Kidney epithelial cell (primary cell): ENCODE data around the gene EEF2KMT. TPM values are rescaled to one million over a fixed set of nuclear protein-coding genes. Genes with fewer than 3 reads are reported as not detected.

Experiments used
- DNase-seq: peaks from one replicate; pipeline ENCODE4 v3.0.0-alpha.2; 2010; ENCODE audit warnings: low read depth
- H3K27me3 ChIP-seq: 2 replicates; pipeline ENCODE4 v1.6.0; 2011; ENCODE audit warnings: low read length; ENCODE audit not compliant: control insufficient read depth, insufficient read depth
- H3K36me3 ChIP-seq: 2 replicates; pipeline ENCODE4 v1.5.1; 2011; ENCODE audit warnings: low read length; ENCODE audit not compliant: control insufficient read depth, insufficient read depth
- H3K4me3 ChIP-seq: 2 replicates; pipeline ENCODE4 v1.5.1; 2011; ENCODE audit warnings: low read depth, mild to moderate bottlenecking, control low read depth, low read length
- CTCF ChIP-seq: IDR thresholded peaks from 2 replicates; pipeline ENCODE4 v1.5.1; 2011; ENCODE audit warnings: mild to moderate bottlenecking, moderate library complexity, low read length, control low read depth, inconsistent platforms; ENCODE audit not compliant: insufficient read depth, poor library complexity, severe bottlenecking
- total RNA-seq: library from RNA; depleted of rRNA; stranded (reverse); fragments of >200 nt; gene quantifications from 2 replicates; pipeline ENCODE4 v1.2.3, GENCODE V29; 2015

The EEF2KMT gene
- total RNA-seq, 1 donor from 2014 or later: 16.8 TPM

- peaks cover 2% of the 10 kb centered on the region for H3K27me3 ChIP-seq
- no peak for TF ChIP-seq CTCF
- H3K36me3 ChIP-seq: no peaks in the 10 kb centered on the region
- peak overlapping the region; percentile 88 for H3K4me3 ChIP-seq
- no peak for DNase-seq
Measured at GRCh38 chr16:5071341-5071680, 26.3 kb downstream of the EEF2KMT start.

GRCh38 chr16:5070431-5071186 is 27.0 kb downstream of the EEF2KMT start:
- no peak for TF ChIP-seq CTCF
- DNase-seq: no peak
- no peaks in the 10 kb centered on the region for H3K36me3 ChIP-seq
- peaks cover 6% of the 10 kb centered on the region for H3K27me3 ChIP-seq
- no peak overlapping the region for H3K4me3 ChIP-seq

GRCh38 chr16:5069854-5070253 is 27.7 kb downstream of the EEF2KMT start:
- DNase-seq: no peak
- TF ChIP-seq CTCF: no peak
- Histone ChIP-seq H3K27me3 (peaks cover 9% of the 10 kb centered on the region), H3K4me3 (no peak overlapping the region), H3K36me3 (no peaks in the 10 kb centered on the region)

GRCh38 chr16:5069048-5069447 is 28.5 kb downstream of the EEF2KMT start:
- H3K4me3 ChIP-seq: no peak overlapping the region
- no peaks in the 10 kb centered on the region for H3K36me3 ChIP-seq
- no peak for TF ChIP-seq CTCF
- no peak for DNase-seq
- peaks cover 12% of the 10 kb centered on the region for H3K27me3 ChIP-seq

GRCh38 chr16:5066511-5066910 is 31.1 kb downstream of the EEF2KMT start:
- no peak for DNase-seq
- no peaks in the 10 kb centered on the region for H3K36me3 ChIP-seq
- H3K27me3 ChIP-seq: peaks cover 20% of the 10 kb centered on the region
- H3K4me3 ChIP-seq: no peak overlapping the region
- no peak for TF ChIP-seq CTCF

GRCh38 chr16:5065813-5066212 is 31.8 kb downstream of the EEF2KMT start, which contains the start of gene C16orf89:
C16orf89 (minus strand) TSS chr16:5065956; CDS start chr16:5065908, 48 bp downstream.
- TF ChIP-seq CTCF: no peak
- Histone ChIP-seq H3K4me3 (no peak within 1 kb of the TSS), H3K27me3 (peaks cover 20% of the 10 kb centered on the region), H3K36me3 (no peaks in the 10 kb centered on the region)
- DNase-seq: no peak
